Astrocyte of the spinal cord (primary cell): ENCODE results near the gene SWAP70.

Source experiments
- DNase-seq: peaks from one replicate; pipeline ENCODE4 v3.0.0; 2011; ENCODE audit warnings: low read depth, low spot score
- H3K4me3 ChIP-seq: 2 replicates; pipeline ENCODE4 v1.5.1; 2011; ENCODE audit warnings: low read depth, mild to moderate bottlenecking, low read length, moderate library complexity
- in situ Hi-C: cut with HindIII; loops from 2 replicates; pipeline ENCODE4 v1.10.0; 2017; ENCODE audit warnings: low sequenced_read_pairs
- TF ChIP-seq, protein P1 (sequence below): IDR thresholded peaks from 2 replicates; pipeline ENCODE4 v1.5.1; 2012; ENCODE audit warnings: low read depth, mild to moderate bottlenecking, low read length, inconsistent platforms

Gene SWAP70

GRCh38 chr11:9636691-9637090 lies 27.2 kb upstream of the SWAP70 start:
- DNase-seq, result no peak
- no peak overlapping the region for H3K4me3 ChIP-seq
- TF ChIP-seq, protein P1, sequence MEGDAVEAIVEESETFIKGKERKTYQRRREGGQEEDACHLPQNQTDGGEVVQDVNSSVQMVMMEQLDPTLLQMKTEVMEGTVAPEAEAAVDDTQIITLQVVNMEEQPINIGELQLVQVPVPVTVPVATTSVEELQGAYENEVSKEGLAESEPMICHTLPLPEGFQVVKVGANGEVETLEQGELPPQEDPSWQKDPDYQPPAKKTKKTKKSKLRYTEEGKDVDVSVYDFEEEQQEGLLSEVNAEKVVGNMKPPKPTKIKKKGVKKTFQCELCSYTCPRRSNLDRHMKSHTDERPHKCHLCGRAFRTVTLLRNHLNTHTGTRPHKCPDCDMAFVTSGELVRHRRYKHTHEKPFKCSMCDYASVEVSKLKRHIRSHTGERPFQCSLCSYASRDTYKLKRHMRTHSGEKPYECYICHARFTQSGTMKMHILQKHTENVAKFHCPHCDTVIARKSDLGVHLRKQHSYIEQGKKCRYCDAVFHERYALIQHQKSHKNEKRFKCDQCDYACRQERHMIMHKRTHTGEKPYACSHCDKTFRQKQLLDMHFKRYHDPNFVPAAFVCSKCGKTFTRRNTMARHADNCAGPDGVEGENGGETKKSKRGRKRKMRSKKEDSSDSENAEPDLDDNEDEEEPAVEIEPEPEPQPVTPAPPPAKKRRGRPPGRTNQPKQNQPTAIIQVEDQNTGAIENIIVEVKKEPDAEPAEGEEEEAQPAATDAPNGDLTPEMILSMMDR, result no peak
- in situ Hi-C loops, result no loop called here

DNA sequence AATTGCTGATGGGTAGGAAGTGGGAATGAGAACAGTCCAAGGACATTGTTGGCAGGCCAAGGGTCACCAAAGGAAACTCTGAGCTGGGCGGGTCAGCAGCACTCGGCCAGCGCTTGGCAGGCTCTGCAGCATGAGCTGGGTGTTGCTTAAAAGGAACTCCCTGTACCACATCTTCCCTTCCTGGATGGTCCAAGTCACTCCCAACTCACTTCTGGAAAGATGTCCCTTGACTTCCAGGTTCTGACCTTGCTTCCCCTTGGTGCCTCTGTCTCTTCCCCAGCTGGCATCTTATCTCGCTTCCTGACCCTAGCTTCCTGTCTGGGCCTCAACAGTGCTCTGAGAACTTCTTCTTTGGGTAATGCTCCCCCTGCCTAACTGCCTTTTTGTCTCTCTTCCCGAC lies 24.8 kb upstream of the SWAP70 start:
- TF ChIP-seq, protein P1, result no peak
- in situ Hi-C loops, result no loop called here
- DNase-seq, result no peak
- no peak overlapping the region for H3K4me3 ChIP-seq

GRCh38 chr11:9639985-9640384 lies 23.9 kb upstream of the SWAP70 start:
- H3K4me3 ChIP-seq, result no peak overlapping the region
- DNase-seq, result no peak
- in situ Hi-C loops, result no loop called here
- TF ChIP-seq, protein P1, result no peak

- TF ChIP-seq, protein P1, result no peak
- no peak overlapping the region for H3K4me3 ChIP-seq
- in situ Hi-C loops, result no loop called here
- DNase-seq, result no peak
Observed at GRCh38 chr11:9642894-9643293, 21.0 kb upstream of the SWAP70 start.

DNA sequence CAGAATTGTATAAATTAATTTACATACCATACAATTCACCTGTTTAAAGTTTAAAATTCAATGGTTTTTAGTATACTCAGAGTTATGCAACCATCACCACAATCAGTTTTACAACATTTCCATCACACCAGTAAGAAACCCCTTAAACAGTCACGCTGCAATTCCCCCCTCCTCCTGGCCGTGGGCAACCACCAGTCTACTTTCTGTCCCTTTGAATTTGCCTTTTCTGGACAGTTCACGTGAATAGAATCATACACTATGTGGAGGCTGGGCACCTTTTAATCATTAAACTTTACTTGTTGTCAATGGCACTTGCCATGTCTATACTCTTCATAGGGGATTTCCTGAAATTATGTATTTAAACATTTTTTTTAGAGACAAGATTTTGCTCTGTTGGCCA lies 20.1 kb upstream of the SWAP70 start:
- in situ Hi-C loops, result no loop called here
- TF ChIP-seq, protein P1, result no peak
- H3K4me3 ChIP-seq, result no peak overlapping the region
- DNase-seq, result no peak

GRCh38 chr11:9645881-9646280 lies 18.0 kb upstream of the SWAP70 start:
- no peak overlapping the region for H3K4me3 ChIP-seq
- TF ChIP-seq, protein P1, result no peak
- in situ Hi-C loops, result no loop called here
- DNase-seq, result no peak

DNA sequence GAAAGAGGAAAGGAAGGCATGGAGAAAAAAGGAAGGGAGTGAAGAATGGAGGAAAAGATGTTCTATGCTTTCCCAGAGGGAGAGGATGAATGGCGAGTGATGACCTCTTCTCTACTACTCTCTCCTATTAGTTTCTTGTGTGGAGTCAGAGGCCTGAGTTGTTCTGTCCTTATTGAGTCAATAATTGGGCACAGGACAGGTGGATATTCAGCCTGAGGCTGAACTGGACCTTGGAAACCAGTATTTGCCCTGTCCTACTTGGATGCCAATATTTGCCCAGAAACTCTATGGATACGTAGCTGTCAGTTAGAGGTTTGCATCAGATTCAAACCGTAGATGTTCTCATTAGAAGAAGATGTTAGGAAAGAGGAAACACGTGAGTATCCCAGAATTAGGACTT lies 17.6 kb upstream of the SWAP70 start:
- H3K4me3 ChIP-seq, result no peak overlapping the region
- TF ChIP-seq, protein P1, result no peak
- in situ Hi-C loops, result no loop called here
- DNase-seq, result no peak
